Fibroblast of villous mesenchyme (primary cell): ENCODE results near the gene PATZ1. TPM values are rescaled to one million over a fixed set of nuclear protein-coding genes. Genes with fewer than 3 reads are reported as not detected.
"Not testable (repeated sequence)": the region's sequence is repeated elsewhere in the genome, so short reads cannot be mapped to it uniquely, and the experiment has no call there.

Experiments used
- DNase-seq: peaks from one replicate; pipeline ENCODE4 v3.0.0-alpha.2; 2010; ENCODE audit warnings: low read depth
- H3K4me3 ChIP-seq: 2 replicates; pipeline ENCODE4 v1.5.1; 2011; ENCODE audit warnings: low read depth, mild to moderate bottlenecking, low read length
- CTCF ChIP-seq: IDR thresholded peaks from 2 replicates; pipeline ENCODE4 v1.5.1; 2012; ENCODE audit warnings: low read depth, mild to moderate bottlenecking, low read length; ENCODE audit not compliant: insufficient read depth
- total RNA-seq: library from RNA; depleted of rRNA; stranded (reverse); fragments of >200 nt; gene quantifications from 2 replicates; pipeline ENCODE4 v1.2.3, GENCODE V29; 2012

PATZ1 gene
- total RNA-seq, 1 donor: 15.1 TPM

DNA sequence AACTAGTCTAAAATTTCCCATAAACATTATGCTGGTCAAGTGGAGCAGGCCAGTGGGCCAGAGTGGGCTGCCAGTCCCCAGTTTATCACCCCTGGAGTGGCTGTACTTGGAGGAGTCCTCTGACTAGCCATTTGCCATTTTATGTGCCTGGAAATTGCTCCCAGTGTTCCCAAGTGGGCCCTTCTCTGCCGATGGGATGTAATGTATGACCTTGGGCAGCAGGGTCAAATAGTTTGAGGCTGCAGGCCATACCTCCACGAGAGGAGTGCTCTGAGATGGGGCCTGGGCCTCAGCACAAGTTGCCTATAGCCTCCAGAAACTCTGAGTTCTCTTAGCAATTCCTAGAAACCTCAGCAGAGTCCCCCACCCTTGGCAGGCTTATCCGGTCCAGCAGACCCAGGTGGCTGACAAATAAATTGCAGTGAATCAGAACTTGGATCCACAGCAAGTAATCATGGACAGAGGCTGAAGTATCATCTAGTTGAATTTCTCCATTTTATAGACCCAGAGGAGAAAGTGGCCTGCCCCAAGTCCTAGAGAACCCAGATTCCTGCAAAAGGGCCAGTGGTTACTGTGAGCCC is 17.8 kb upstream of the PATZ1 start:
- DNase-seq: no peak
- TF ChIP-seq CTCF: no peak
- no peak overlapping the region for H3K4me3 ChIP-seq

DNA sequence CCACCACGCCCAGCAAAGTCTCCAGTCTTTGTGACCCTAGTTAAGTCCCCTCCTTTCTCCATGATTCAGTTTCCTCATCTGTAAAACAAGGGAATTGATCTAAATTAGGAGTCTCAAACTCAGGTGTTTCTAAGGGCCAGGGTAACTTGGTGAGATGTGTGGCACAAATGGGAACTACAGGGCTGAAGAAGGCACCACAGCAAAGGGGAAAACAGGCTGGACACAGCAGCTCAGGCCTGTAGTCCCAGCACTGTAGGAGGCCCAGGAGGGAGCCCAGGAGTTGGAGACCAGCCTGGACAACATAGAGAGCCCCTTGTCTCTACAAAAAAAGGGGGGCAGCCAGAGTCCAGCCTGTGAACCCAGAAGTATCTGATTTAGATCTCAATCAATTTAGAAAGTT is 15.6 kb upstream of the PATZ1 start:
- no peak overlapping the region for H3K4me3 ChIP-seq
- TF ChIP-seq CTCF: no peak
- DNase-seq: no peak

GRCh38 chr22:31360029-31360428 is 13.9 kb upstream of the PATZ1 start:
- no peak for TF ChIP-seq CTCF
- no peak overlapping the region for H3K4me3 ChIP-seq
- DNase-seq: no peak

- H3K4me3 ChIP-seq: no peak overlapping the region
- no peak for DNase-seq
- no peak for TF ChIP-seq CTCF
These were observed 8.4 kb upstream of the PATZ1 start for GRCh38 chr22:31354515-31354914.

GRCh38 chr22:31350410-31350863 is 4.3 kb upstream of the PATZ1 start:
- H3K4me3 ChIP-seq: no peak overlapping the region
- DNase-seq: peak; percentile 34
- no peak for TF ChIP-seq CTCF

- TF ChIP-seq CTCF: no peak
- H3K4me3 ChIP-seq: no peak overlapping the region
- DNase-seq: no peak
These were observed 3.8 kb upstream of the PATZ1 start for GRCh38 chr22:31349960-31350359.

- DNase-seq: no peak
- no peak overlapping the region for H3K4me3 ChIP-seq
- no peak for TF ChIP-seq CTCF
These were observed 2.6 kb upstream of the PATZ1 start for GRCh38 chr22:31348766-31349165.

- not testable (repeated sequence) for DNase-seq
- H3K4me3 ChIP-seq: peak overlapping the region; percentile 70
These were observed 1.8 kb upstream of the PATZ1 start for GRCh38 chr22:31348009-31348337.
